T-cell (primary cell): ENCODE results near the gene CELF2. TPM values are rescaled to one million over a fixed set of nuclear protein-coding genes. Genes with fewer than 3 reads are reported as not detected.

ENCODE experiments used
- ATAC-seq, 4 experiments: fragments of 200-7000 bp in 3 of 4; fragments of 150-1000 bp in 1 of 4; cut with Tn5 transposase; replicated peaks in 1 of 4; 1 replicate in 3 of 4; 2 replicates in 1 of 4; pipeline ENCODE4 v1.10.0; 2021; ENCODE audit warnings: moderate library complexity in 3 of 4, mild to moderate bottlenecking in 2 of 4, moderate number of reproducible peaks in 1 of 4
- CTCF ChIA-PET, 2 donors: fragments of 300-600 bp; sonication (Branson Sonifier 250); formaldehyde crosslinking; loops; one replicate each; lab custom pipeline; 2022; ENCODE audit warnings: antibody characterized with exemption in 2 of 2; lab: Charles Lee
- POLR2A ChIA-PET, 2 donors: fragments of 300-600 bp; sonication (Branson Sonifier 250); formaldehyde crosslinking; loops; one replicate each; lab custom pipeline; 2022; ENCODE audit warnings: antibody characterized with exemption in 2 of 2; lab: Charles Lee
- DNase-seq, 35 experiments: peaks; one replicate each; pipeline versions ENCODE4 v3.0.0 to v3.0.0-alpha.2; 2013 to 2023
- H3K27ac ChIP-seq: one replicate; pipeline ENCODE4 v1.5.1; 2013; ENCODE audit warnings: low read length
- H3K27me3 ChIP-seq, 2 experiments: replicated peaks in 1 of 2; 1 replicate in 1 of 2; 2 replicates in 1 of 2; pipeline versions ENCODE4 v1.6.1 to v1.7.0; 2013; ENCODE audit warnings: low read length in 1 of 2, mixed read lengths in 1 of 2; ENCODE audit not compliant: control insufficient read depth in 2 of 2, insufficient read depth in 2 of 2; ENCODE audit errors: extremely low read depth in 1 of 2
- H3K36me3 ChIP-seq, 2 donors: 1 replicate in 1 of 2; 2 replicates in 1 of 2; pipeline versions ENCODE4 v1.6.1 to v1.7.0; 2013; ENCODE audit warnings: low read length in 1 of 2; ENCODE audit not compliant: control insufficient read depth in 2 of 2, insufficient read depth in 1 of 2; ENCODE audit errors: extremely low read depth in 1 of 2
- H3K4me1 ChIP-seq, 2 experiments: 1 replicate in 1 of 2; 2 replicates in 1 of 2; pipeline versions ENCODE4 v1.6.1 to v1.7.0; 2013; ENCODE audit warnings: low read length in 2 of 2, mixed read lengths in 1 of 2; ENCODE audit not compliant: insufficient read depth in 2 of 2, control insufficient read depth in 1 of 2; ENCODE audit errors: extremely low read depth in 1 of 2
- H3K4me3 ChIP-seq, 2 donors: 1 replicate in 1 of 2; 2 replicates in 1 of 2; pipeline versions ENCODE4 v1.5.1 to v1.7.0; 2013; ENCODE audit warnings: mild to moderate bottlenecking in 2 of 2, low read length in 1 of 2, moderate library complexity in 1 of 2; ENCODE audit not compliant: control insufficient read depth in 1 of 2; ENCODE audit errors: extremely low read depth in 1 of 2
- H3K9me3 ChIP-seq: 2 replicates; pipeline ENCODE4 v1.7.0; 2013
- H3K27ac Mint-ChIP-seq, 2 donors: one replicate each; pipeline ENCODE4 v1.8.0; 2020 to 2021; ENCODE audit warnings: mild to moderate bottlenecking in 2 of 2, mixed read lengths in 2 of 2
- H3K27me3 Mint-ChIP-seq, 2 donors: one replicate each; pipeline ENCODE4 v1.8.0; 2021 to 2022; ENCODE audit warnings: mixed read lengths in 2 of 2
- H3K36me3 Mint-ChIP-seq: one replicate; pipeline ENCODE4 v1.8.0; 2021; ENCODE audit warnings: mixed read lengths
- H3K4me1 Mint-ChIP-seq, 3 donors: one replicate each; pipeline ENCODE4 v1.8.0; 2020 to 2022; ENCODE audit warnings: mixed read lengths in 3 of 3, mild to moderate bottlenecking in 1 of 3
- H3K4me3 Mint-ChIP-seq, 3 donors: one replicate each; pipeline ENCODE4 v1.8.0; 2020 to 2022; ENCODE audit warnings: mild to moderate bottlenecking in 3 of 3, mixed read lengths in 3 of 3, moderate library complexity in 3 of 3
- H3K9me3 Mint-ChIP-seq, 3 donors: one replicate each; pipeline ENCODE4 v1.8.0; 2020 to 2022; ENCODE audit warnings: mixed read lengths in 3 of 3
- WGBS: methylation state at CpG from one replicate; pipeline ENCODE4 v1.1.5; 2013; ENCODE audit warnings: missing lambda C conversion rate; ENCODE audit not compliant: insufficient coverage; 5-methylcytosine and 5-hydroxymethylcytosine counted together
- total RNA-seq, 35 experiments: library from RNA in 6 of 35; stranded (reverse) in 6 of 35; fragments of 120-200 nt in 1 of 35; gene quantifications; one replicate each; pipeline versions ENCODE4 v1.2.1 to v1.2.4 and lab custom pipeline; 2013 to 2026

Gene CELF2
- total RNA-seq, 5 donors from 2014 or later (not counting 1 experiment from before 2014, with no cell fraction given): 149 to 225 (median 166) TPM

GRCh38 chr10:11066520-11066919, 48.8 kb downstream of the CELF2 start:
- Histone ChIP-seq H3K4me3 (no peak overlapping the region), H3K27ac (no peak overlapping the region), H3K9me3 (no peaks in the 10 kb centered on the region), H3K4me1 (no peaks in the 10 kb centered on the region), H3K27me3 (no peaks in the 10 kb centered on the region), H3K36me3 (no peaks in the 10 kb centered on the region)
- peaks cover 2 to 5% of the 10 kb centered on the region in 2 donors for H3K27me3 Mint-ChIP-seq
- no peak for DNase-seq
- no peaks in the 10 kb centered on the region for H3K36me3 Mint-ChIP-seq
- ChIA-PET POLR2A (interaction anchor here in 1 of 2 donors (0.7 kb wide), 1 partner anchor 358 kb away, joined by 3 read pairs; no protein-coding TSS in a partner anchor), CTCF (interaction anchor here in 1 of 2 donors (0.7 kb wide), 1 partner anchor 138 kb away, joined by 3 read pairs; no protein-coding TSS in a partner anchor)
- no CpG with 5 or more reads among the region's 4 CpGs for WGBS
- no peaks in the 10 kb centered on the region for H3K4me1 Mint-ChIP-seq
- ATAC-seq: no peak
- H3K9me3 Mint-ChIP-seq: no peaks in the 10 kb centered on the region
- H3K4me3 Mint-ChIP-seq: no peak overlapping the region
- H3K27ac Mint-ChIP-seq: no peak overlapping the region

GRCh38 chr10:11068861-11069633, 51.4 kb downstream of the CELF2 start:
- Histone ChIP-seq H3K36me3 (no peaks in the 10 kb centered on the region), H3K4me1 (no peaks in the 10 kb centered on the region), H3K9me3 (no peaks in the 10 kb centered on the region), H3K27me3 (no peaks in the 10 kb centered on the region), H3K4me3 (no peak overlapping the region), H3K27ac (no peak overlapping the region)
- Mint-ChIP-seq H3K27me3 (peaks cover 0 to 2% of the 10 kb centered on the region in 2 donors), H3K4me3 (no peak overlapping the region), H3K4me1 (no peaks in the 10 kb centered on the region), H3K36me3 (no peaks in the 10 kb centered on the region), H3K9me3 (no peaks in the 10 kb centered on the region), H3K27ac (no peak overlapping the region)
- no peak for ATAC-seq
- ChIA-PET POLR2A (no interaction called here), CTCF (interaction anchor here in 1 of 2 donors (0.6 kb wide), 1 partner anchor 119 kb away, joined by 8 read pairs; no protein-coding TSS in a partner anchor)
- 100% methylated on average over 2 of the region's 4 CpGs for WGBS
- DNase-seq: no peak

- Histone ChIP-seq H3K27ac (no peak overlapping the region), H3K27me3 (no peaks in the 10 kb centered on the region), H3K4me1 (no peaks in the 10 kb centered on the region), H3K9me3 (no peaks in the 10 kb centered on the region), H3K36me3 (no peaks in the 10 kb centered on the region), H3K4me3 (no peak overlapping the region)
- Mint-ChIP-seq H3K9me3 (no peaks in the 10 kb centered on the region), H3K4me3 (no peak overlapping the region), H3K4me1 (no peaks in the 10 kb centered on the region), H3K36me3 (no peaks in the 10 kb centered on the region), H3K27me3 (peaks cover 4 to 7% of the 10 kb centered on the region in 2 donors), H3K27ac (no peak overlapping the region)
- ATAC-seq (no peak), DNase-seq (no peak)
- CTCF ChIA-PET: no interaction called here
- POLR2A ChIA-PET: interaction anchor here in 1 of 2 donors (0.6 kb wide), 1 partner anchor 31 kb away, joined by 3 read pairs; no protein-coding TSS in a partner anchor
- 92% methylated on average over 2 of the region's 4 CpGs for WGBS
Observed at GRCh38 chr10:11073410-11073809, 55.7 kb downstream of the CELF2 start.

GRCh38 chr10:11074536-11075267, 57.0 kb downstream of the CELF2 start:
- DNase-seq: no peak
- H3K36me3 ChIP-seq: no peaks in the 10 kb centered on the region
- no peaks in the 10 kb centered on the region for H3K9me3 ChIP-seq
- no peaks in the 10 kb centered on the region for H3K9me3 Mint-ChIP-seq
- WGBS: 73% methylated on average over 3 of the region's 4 CpGs
- peaks cover 4 to 7% of the 10 kb centered on the region in 2 donors for H3K27me3 Mint-ChIP-seq
- no peak for ATAC-seq
- no peaks in the 10 kb centered on the region for H3K4me1 ChIP-seq
- no peaks in the 10 kb centered on the region for H3K36me3 Mint-ChIP-seq
- POLR2A ChIA-PET: no interaction called here
- H3K27ac ChIP-seq: no peak overlapping the region
- no peak overlapping the region for H3K4me3 ChIP-seq
- H3K4me1 Mint-ChIP-seq: no peaks in the 10 kb centered on the region
- no peaks in the 10 kb centered on the region for H3K27me3 ChIP-seq
- H3K27ac Mint-ChIP-seq: no peak overlapping the region
- H3K4me3 Mint-ChIP-seq: no peak overlapping the region
- CTCF ChIA-PET: no interaction called here

- no peak overlapping the region for H3K4me3 Mint-ChIP-seq
- no peak overlapping the region for H3K4me3 ChIP-seq
- H3K27ac Mint-ChIP-seq: no peak overlapping the region
- ChIA-PET POLR2A (no interaction called here), CTCF (interaction anchor here in 1 of 2 donors (1.0 kb wide), 1 partner anchor 17 kb away, joined by 4 read pairs; no protein-coding TSS in a partner anchor)
- no peak for DNase-seq
- no peaks in the 10 kb centered on the region for H3K36me3 Mint-ChIP-seq
- no peaks in the 10 kb centered on the region for H3K36me3 ChIP-seq
- H3K27ac ChIP-seq: no peak overlapping the region
- no peak for ATAC-seq
- no peaks in the 10 kb centered on the region for H3K4me1 Mint-ChIP-seq
- H3K27me3 Mint-ChIP-seq: peaks cover 6 to 7% of the 10 kb centered on the region in 2 donors
- no peaks in the 10 kb centered on the region for H3K9me3 Mint-ChIP-seq
- H3K9me3 ChIP-seq: no peaks in the 10 kb centered on the region
- H3K27me3 ChIP-seq: no peaks in the 10 kb centered on the region
- WGBS: 85% methylated on average over 2 of the region's 4 CpGs
- H3K4me1 ChIP-seq: no peaks in the 10 kb centered on the region
Observed at GRCh38 chr10:11076221-11076620, 58.5 kb downstream of the CELF2 start.

- Histone ChIP-seq H3K27ac (no peak overlapping the region), H3K4me3 (no peak overlapping the region), H3K27me3 (no peaks in the 10 kb centered on the region), H3K36me3 (no peaks in the 10 kb centered on the region), H3K4me1 (no peaks in the 10 kb centered on the region), H3K9me3 (no peaks in the 10 kb centered on the region)
- ATAC-seq (no peak), DNase-seq (no peak)
- Mint-ChIP-seq H3K36me3 (no peaks in the 10 kb centered on the region), H3K27ac (no peak overlapping the region), H3K4me1 (no peaks in the 10 kb centered on the region), H3K9me3 (no peaks in the 10 kb centered on the region), H3K27me3 (peaks cover 0 to 6% of the 10 kb centered on the region in 2 donors), H3K4me3 (no peak overlapping the region)
- POLR2A ChIA-PET: no interaction called here
- whole genome bisulfite sequencing: 83% methylated on average over 1 of the region's 3 CpGs
- CTCF ChIA-PET: no interaction called here
Observed at GRCh38 chr10:11080564-11080984, 62.9 kb downstream of the CELF2 start.
